ENCODE data around the gene HHIPL1. TPM values are rescaled to one million over a fixed set of nuclear protein-coding genes. Genes with fewer than 3 reads are reported as not detected.

The HHIPL1 gene
- total RNA-seq, 1 experiment from 2014 or later: 2.6 TPM

GRCh38 chr14:99720941-99721791 is 76.2 kb downstream of the HHIPL1 start:
- DNase-seq: peak; percentile 29
- Histone ChIP-seq H3K18ac (ENCODE audit: insufficient read length, low read depth, low read length) (no peak overlapping the region), H3K14ac (ENCODE audit: insufficient read depth, low read length) (no peak overlapping the region), H2BK120ac (ENCODE audit: low read depth, low read length, poor library complexity, severe bottlenecking) (no peak overlapping the region), H4K8ac (replicated peaks; ENCODE audit: insufficient read length, low read depth, low read length) (no peak overlapping the region), H2AK5ac (ENCODE audit: insufficient read length, low read length) (no peak overlapping the region), H3K79me1 (ENCODE audit: insufficient read depth, low read depth, low read length, poor library complexity, severe bottlenecking) (no peaks in the 10 kb centered on the region), H3K9me3 (ENCODE audit: control insufficient read depth, low read depth, low read length) (no peaks in the 10 kb centered on the region), H3K23ac (ENCODE audit: insufficient read length, low read depth, low read length) (no peak overlapping the region), H3K56ac (ENCODE audit: insufficient read length, low read depth, low read length) (no peak overlapping the region), H3K4ac (ENCODE audit: low read depth, low read length) (no peak overlapping the region), H3K4me1 (ENCODE audit: insufficient read depth, low read length) (no peaks in the 10 kb centered on the region), H2BK12ac (ENCODE audit: insufficient read length, low read depth, low read length) (no peak overlapping the region), H3K27me3 (ENCODE audit: insufficient read depth, low read length) (no peaks in the 10 kb centered on the region), H3K23me2 (ENCODE audit: insufficient read length, low read depth, low read length, poor library complexity, severe bottlenecking) (no peaks in the 10 kb centered on the region), H4K20me1 (ENCODE audit: control insufficient read depth, insufficient read depth, insufficient read length) (no peaks in the 10 kb centered on the region), H3K79me2 (ENCODE audit: insufficient read depth, low read length) (no peaks in the 10 kb centered on the region), H4K5ac (ENCODE audit: insufficient read length, low read depth, low read length) (no peak overlapping the region), H3T11ph (ENCODE audit: low read length) (no peak overlapping the region), H2BK5ac (ENCODE audit: insufficient read length, low read length) (no peak overlapping the region), H3K27ac (ENCODE audit: insufficient read length, low read depth, low read length) (no peak overlapping the region), H3K9ac (ENCODE audit: extremely low read depth, insufficient read length, low read length) (no peak overlapping the region), H3K4me2 (ENCODE audit: insufficient read depth, insufficient read length, low read length) (no peak overlapping the region), H2BK20ac (ENCODE audit: low read depth, low read length, poor library complexity, severe bottlenecking) (no peak overlapping the region), H2AFZ (ENCODE audit: low read length) (no peak overlapping the region), H2BK15ac (ENCODE audit: low read depth, low read length) (no peak overlapping the region; the same call in 1 of the 2 replicates), H4K91ac (ENCODE audit: insufficient read length, low read depth, low read length) (no peak overlapping the region)
- WGBS (ENCODE audit: extremely low coverage, insufficient read length, low lambda C conversion rate): no CpG with 5 or more reads among the region's 18 CpGs
- H3K27ac Mint-ChIP-seq: peak overlapping the region in 1 of 3 experiments; percentile 48; a peak in 1 of 7 replicates
- TF ChIP-seq CTCF (conservative IDR thresholded peaks at IDR 0.05): no peak
- H3K9me3 Mint-ChIP-seq: no peaks in the 10 kb centered on the region; a peak in 1 of 5 replicates
- peaks cover 9% of the 10 kb centered on the region for H3K27me3 Mint-ChIP-seq (ENCODE audit: low read depth)
- H3K4me3 Mint-ChIP-seq: no peak overlapping the region
- H3K4me1 Mint-ChIP-seq: peaks cover 12 to 35% of the 10 kb centered on the region in 2 experiments
- no peaks in the 10 kb centered on the region for H3K36me3 Mint-ChIP-seq (ENCODE audit: insufficient read depth in 1 of 3, low read depth in 3 of 3)

All from H9 (cell line).